Gastroesophageal sphincter (tissue), 4 donors: Measurements from ENCODE around the gene EHBP1. TPM values are rescaled to one million over a fixed set of nuclear protein-coding genes. Genes with fewer than 3 reads are reported as not detected.

Experiments used
- ATAC-seq: fragments of 150-250 bp; one replicate; pipeline ENCODE4 v1.9.1; 2016; ENCODE audit warnings: mild to moderate bottlenecking, moderate library complexity
- H3K27ac ChIP-seq, 4 donors: fragments of 200-600 bp; sonication (generic) in 3 of 4; 1 replicate in 3 of 4; 2 replicates in 1 of 4; pipeline ENCODE4 v1.5.1; 2016 to 2019
- H3K27me3 ChIP-seq: fragments of 200-600 bp; sonication (generic); one replicate; pipeline ENCODE4 v1.5.1; 2019
- H3K36me3 ChIP-seq, 2 donors: fragments of 200-600 bp; sonication (generic); one replicate each; pipeline ENCODE4 v1.5.1; 2019; ENCODE audit warnings: control low read depth in 1 of 2
- H3K4me1 ChIP-seq, 3 donors: fragments of 200-600 bp; sonication (generic); 1 replicate in 2 of 3; 2 replicates in 1 of 3; pipeline ENCODE4 v1.5.1; 2016 to 2019; ENCODE audit warnings: control low read depth in 2 of 3
- H3K4me3 ChIP-seq, 2 donors: fragments of 200-600 bp; sonication (generic); one replicate each; pipeline ENCODE4 v1.5.1; 2019; ENCODE audit warnings: mild to moderate bottlenecking in 1 of 2, moderate library complexity in 1 of 2
- H3K9me3 ChIP-seq, 3 donors: fragments of 200-600 bp; sonication (generic); one replicate each; pipeline ENCODE4 v1.5.1; 2017 to 2019; ENCODE audit warnings: control low read depth in 2 of 3
- CTCF ChIP-seq, 4 experiments: fragments of 200-600 bp in 2 of 4; fragments of 450-650 bp in 2 of 4; sonication (generic) in 1 of 4; IDR thresholded peaks; one replicate each; pipeline ENCODE4 v1.5.1; 2017 to 2019; ENCODE audit warnings: antibody characterized with exemption in 4 of 4, mild to moderate bottlenecking in 2 of 4, moderate library complexity in 2 of 4
- EP300 ChIP-seq: sonication (generic); formaldehyde crosslinking; IDR thresholded peaks from one replicate; pipeline ENCODE4 v1.6.1; 2017; ENCODE audit warnings: antibody characterized with exemption, mild to moderate bottlenecking
- POLR2A ChIP-seq, 2 donors: fragments of 450-650 bp; IDR thresholded peaks; one replicate each; pipeline ENCODE4 v1.6.1; 2017; ENCODE audit warnings: antibody characterized with exemption in 2 of 2, mild to moderate bottlenecking in 2 of 2, moderate library complexity in 1 of 2
- POLR2AphosphoS5 ChIP-seq: sonication (generic); formaldehyde crosslinking; IDR thresholded peaks from one replicate; pipeline ENCODE4 v1.6.1; 2017; ENCODE audit warnings: antibody characterized with exemption
- WGBS, 2 donors: methylation state at CpG; one replicate each; pipeline ENCODE4 v1.1.5; 2018; ENCODE audit warnings: low coverage in 1 of 2; 5-methylcytosine and 5-hydroxymethylcytosine counted together
- total RNA-seq, 4 donors: library from RNA; depleted of rRNA; stranded (reverse); fragments of >200 nt; gene quantifications; one replicate each; pipeline ENCODE4 v1.1.0, GENCODE V29; 2016

The EHBP1 gene
- total RNA-seq, 4 donors from 2014 or later = 82.4 to 159 (median 146) TPM

GRCh38 chr2:62663920-62664795 lies 41.4 kb upstream of the EHBP1 start:
- H3K27ac ChIP-seq = peak overlapping the region; percentile 67 to 82 (median 82)
- H3K36me3 ChIP-seq = no peaks in the 10 kb centered on the region
- H3K4me3 ChIP-seq = no peak overlapping the region
- ATAC-seq = peak; percentile 71
- H3K27me3 ChIP-seq = no peaks in the 10 kb centered on the region
- TF ChIP-seq CTCF (IDR thresholded peaks at IDR 0.05) = peak in 2 of 4 experiments; percentile 18 to 35
- no peak for TF ChIP-seq EP300
- peak; percentile 40 for TF ChIP-seq POLR2AphosphoS5
- TF ChIP-seq POLR2A (IDR thresholded peaks at IDR 0.05) = no peak
- H3K4me1 ChIP-seq = peaks cover 27 to 82% (median 30%) of the 10 kb centered on the region in 3 donors
- no peaks in the 10 kb centered on the region for H3K9me3 ChIP-seq

- H3K27ac ChIP-seq = peak overlapping the region; percentile 67 to 82 (median 82)
- H3K27me3 ChIP-seq = no peaks in the 10 kb centered on the region
- WGBS, 2 donors = 17 to 62% methylated on average over 1 of the region's 1 CpG
- H3K36me3 ChIP-seq = no peaks in the 10 kb centered on the region
- ATAC-seq = no peak
- H3K4me3 ChIP-seq = no peak overlapping the region
- peaks cover 25 to 69% (median 27%) of the 10 kb centered on the region in 3 donors for H3K4me1 ChIP-seq
- no peaks in the 10 kb centered on the region for H3K9me3 ChIP-seq
- TF ChIP-seq EP300 (no peak), CTCF (IDR thresholded peaks at IDR 0.05) (no peak), POLR2AphosphoS5 (no peak), POLR2A (IDR thresholded peaks at IDR 0.05) (no peak)
Measured at GRCh38 chr2:62665446-62665845, 40.1 kb upstream of the EHBP1 start.

GRCh38 chr2:62669180-62669579 lies 36.3 kb upstream of the EHBP1 start:
- H3K4me3 ChIP-seq = no peak overlapping the region
- H3K36me3 ChIP-seq = no peaks in the 10 kb centered on the region
- no peaks in the 10 kb centered on the region for H3K27me3 ChIP-seq
- 70 to 100% methylated on average over 3 to 5 of the region's 5 CpGs for WGBS, 2 donors
- no peak for ATAC-seq
- H3K9me3 ChIP-seq = no peaks in the 10 kb centered on the region
- TF ChIP-seq CTCF (IDR thresholded peaks at IDR 0.05) = no peak
- no peak for TF ChIP-seq POLR2AphosphoS5
- no peak for TF ChIP-seq EP300
- TF ChIP-seq POLR2A (IDR thresholded peaks at IDR 0.05) = no peak
- no peak overlapping the region for H3K27ac ChIP-seq
- peaks cover 16 to 55% (median 18%) of the 10 kb centered on the region in 3 donors for H3K4me1 ChIP-seq

GRCh38 chr2:62672601-62673000 lies 32.9 kb upstream of the EHBP1 start:
- peaks cover 5 to 23% (median 6%) of the 10 kb centered on the region in 3 donors for H3K4me1 ChIP-seq
- peak overlapping the region in 3 of 4 donors; percentile 3 to 43 (median 37) for H3K27ac ChIP-seq
- peak; percentile 36 for ATAC-seq
- no peaks in the 10 kb centered on the region for H3K27me3 ChIP-seq
- TF ChIP-seq CTCF (IDR thresholded peaks at IDR 0.05) (no peak), POLR2AphosphoS5 (no peak), EP300 (no peak)
- H3K36me3 ChIP-seq = no peaks in the 10 kb centered on the region
- whole genome bisulfite sequencing, 2 donors = 10 to 20% methylated on average over 1 of the region's 1 CpG
- no peak overlapping the region for H3K4me3 ChIP-seq
- no peaks in the 10 kb centered on the region for H3K9me3 ChIP-seq

GRCh38 chr2:62675062-62675461 lies 30.5 kb upstream of the EHBP1 start:
- H3K36me3 ChIP-seq = no peaks in the 10 kb centered on the region
- TF ChIP-seq EP300 (no peak), POLR2A (IDR thresholded peaks at IDR 0.05) (no peak), POLR2AphosphoS5 (no peak), CTCF (IDR thresholded peaks at IDR 0.05) (no peak)
- ATAC-seq = no peak
- H3K4me1 ChIP-seq = peaks cover 5 to 23% (median 6%) of the 10 kb centered on the region in 3 donors
- no peak overlapping the region for H3K4me3 ChIP-seq
- H3K9me3 ChIP-seq = no peaks in the 10 kb centered on the region
- H3K27ac ChIP-seq = no peak overlapping the region
- H3K27me3 ChIP-seq = no peaks in the 10 kb centered on the region
